ENCODE results near the gene TLCD3A.
A peak's percentile ranks its signal among the peaks of the same experiment; 100 is the strongest.

- no peak for TF ChIP-seq USF1 (IDR thresholded peaks at IDR 0.05; ENCODE audit: borderline replicate concordance, extremely low read length, insufficient read depth, low read depth, low read length)
- peak; percentile 94 to 98 (median 97); a peak in 5 of 6 replicates for TF ChIP-seq CTCF (IDR thresholded peaks at IDR 0.05 in 2 of 3, conservative IDR thresholded peaks at IDR 0.05 in 1 of 3; ENCODE audit: control insufficient read depth in 2 of 3, extremely low read depth in 1 of 3, insufficient read depth in 1 of 3, low read depth in 3 of 3, low read length in 3 of 3)
- TF ChIP-seq NR2C2 (IDR thresholded peaks at IDR 0.05; ENCODE audit: borderline replicate concordance, control insufficient read depth, insufficient read length, low read depth), result no peak
- no peak for TF ChIP-seq EZH2 (IDR thresholded peaks at IDR 0.05; ENCODE audit: borderline replicate concordance, control insufficient read depth, low read depth, low read length)
- no peak for TF ChIP-seq EP300 (IDR thresholded peaks at IDR 0.05; ENCODE audit: borderline replicate concordance in 1 of 2, control insufficient read depth in 1 of 2, low read depth in 2 of 2, low read length in 2 of 2)
- TF ChIP-seq ATF2 (IDR thresholded peaks at IDR 0.05; ENCODE audit: low read length), result no peak
- peak; percentile 68; the same call in 1 of the 2 replicates for TF ChIP-seq SMARCA5 (IDR thresholded peaks at IDR 0.05)
- TF ChIP-seq ZNF274 (IDR thresholded peaks at IDR 0.05; ENCODE audit: insufficient read depth, insufficient read length), result no peak
- TF ChIP-seq POLR2A (IDR thresholded peaks at IDR 0.05; ENCODE audit: low read depth, low read length), result peak; percentile 88
- TF ChIP-seq SUPT20H (IDR thresholded peaks at IDR 0.05; ENCODE audit: borderline replicate concordance, control insufficient read depth, low read depth, low read length), result no peak
- no peak for TF ChIP-seq ZBTB40 (IDR thresholded peaks at IDR 0.05; ENCODE audit: borderline replicate concordance)
- no peak; a peak in 1 of 4 replicates for TF ChIP-seq IKZF2 (IDR thresholded peaks at IDR 0.05)
- TF ChIP-seq TBL1XR1 (IDR thresholded peaks at IDR 0.05; ENCODE audit: low read depth, low read length), result no peak
- TF ChIP-seq ZNF24 (IDR thresholded peaks at IDR 0.05), result no peak
Measured at GRCh38 chr17:752002-752619, 19.7 kb downstream of the TLCD3A start, which contains the start of gene GEMIN4.
